Measurements from ENCODE around the gene CALN1. TPM values are rescaled to one million over a fixed set of nuclear protein-coding genes. Genes with fewer than 3 reads are reported as not detected.

Gene CALN1
- total and polyA plus RNA-seq, 11 donors = not detected

DNA sequence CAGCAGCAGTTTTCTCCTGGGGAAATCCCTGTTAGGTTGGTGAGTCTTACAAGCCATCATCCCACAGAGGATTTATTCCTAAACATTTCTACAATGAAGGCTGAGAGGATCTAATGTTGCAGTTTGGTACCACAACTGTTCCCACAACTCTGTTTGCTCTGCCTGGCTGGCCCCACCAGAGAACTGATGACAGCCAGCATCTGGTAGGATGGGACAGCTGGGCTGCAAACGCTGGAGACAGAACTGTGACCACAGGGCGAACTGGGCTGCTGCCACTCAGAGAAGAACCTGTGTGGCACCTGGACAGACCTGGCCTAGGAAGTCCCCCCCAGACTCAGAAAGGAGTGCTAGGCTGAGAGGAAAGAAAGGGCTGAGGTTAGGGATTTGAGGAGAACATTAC, 94.8 kb downstream of the CALN1 start:
- no peak for ATAC-seq

DNA sequence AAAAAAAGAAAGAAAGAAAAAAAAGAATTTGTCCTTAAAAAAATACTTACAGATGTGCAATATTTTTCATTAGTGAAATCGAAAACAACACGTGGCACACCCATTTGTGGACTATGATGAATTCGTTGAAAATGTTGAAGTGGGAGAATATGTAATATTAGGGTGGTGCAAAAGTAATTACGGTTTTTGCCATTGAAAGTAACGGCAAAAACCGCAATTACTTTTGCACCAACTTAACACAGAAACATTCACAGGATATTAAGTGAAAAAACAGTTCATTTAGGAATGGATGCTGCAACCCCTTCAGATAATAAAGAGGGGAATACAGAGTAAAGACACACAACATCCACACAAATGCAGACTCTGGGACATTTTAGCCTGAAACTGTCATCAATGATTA, 96.0 kb downstream of the CALN1 start:
- TF ChIP-seq, protein P1, sequence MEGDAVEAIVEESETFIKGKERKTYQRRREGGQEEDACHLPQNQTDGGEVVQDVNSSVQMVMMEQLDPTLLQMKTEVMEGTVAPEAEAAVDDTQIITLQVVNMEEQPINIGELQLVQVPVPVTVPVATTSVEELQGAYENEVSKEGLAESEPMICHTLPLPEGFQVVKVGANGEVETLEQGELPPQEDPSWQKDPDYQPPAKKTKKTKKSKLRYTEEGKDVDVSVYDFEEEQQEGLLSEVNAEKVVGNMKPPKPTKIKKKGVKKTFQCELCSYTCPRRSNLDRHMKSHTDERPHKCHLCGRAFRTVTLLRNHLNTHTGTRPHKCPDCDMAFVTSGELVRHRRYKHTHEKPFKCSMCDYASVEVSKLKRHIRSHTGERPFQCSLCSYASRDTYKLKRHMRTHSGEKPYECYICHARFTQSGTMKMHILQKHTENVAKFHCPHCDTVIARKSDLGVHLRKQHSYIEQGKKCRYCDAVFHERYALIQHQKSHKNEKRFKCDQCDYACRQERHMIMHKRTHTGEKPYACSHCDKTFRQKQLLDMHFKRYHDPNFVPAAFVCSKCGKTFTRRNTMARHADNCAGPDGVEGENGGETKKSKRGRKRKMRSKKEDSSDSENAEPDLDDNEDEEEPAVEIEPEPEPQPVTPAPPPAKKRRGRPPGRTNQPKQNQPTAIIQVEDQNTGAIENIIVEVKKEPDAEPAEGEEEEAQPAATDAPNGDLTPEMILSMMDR (IDR thresholded peaks at IDR 0.05) = no peak
- no peak for TF ChIP-seq POLR2A (IDR thresholded peaks at IDR 0.05)
- Histone ChIP-seq H3K9me3 (peaks cover 0 to 7% (median 0%) of the 10 kb centered on the region in 12 donors), H3K4me1 (no peaks in the 10 kb centered on the region), H3K27me3 (peaks cover 0 to 4% (median 0%) of the 10 kb centered on the region in 9 donors), H3K4me3 (no peak overlapping the region), H3K36me3 (no peaks in the 10 kb centered on the region), H3K27ac (no peak overlapping the region)
- DNase-seq (no peak), ATAC-seq (no peak)
- 82 to 88% (median 87%) methylated on average over 6 of the region's 6 CpGs for WGBS, 4 donors
- intact Hi-C loops (cut with DNase I) = no loop called here

More for the DNA sequence above, 94.8 kb downstream of the CALN1 start:
- 36 to 49% (median 39%) methylated on average over 2 of the region's 2 CpGs for WGBS, 4 donors
- no peak for TF ChIP-seq POLR2A (IDR thresholded peaks at IDR 0.05)
- TF ChIP-seq, protein P1 (IDR thresholded peaks at IDR 0.05) = no peak
- Histone ChIP-seq H3K9me3 (peaks cover 0 to 7% (median 0%) of the 10 kb centered on the region in 12 donors), H3K27ac (no peak overlapping the region), H3K4me3 (no peak overlapping the region), H3K27me3 (peaks cover 0 to 4% (median 0%) of the 10 kb centered on the region in 9 donors), H3K36me3 (no peaks in the 10 kb centered on the region), H3K4me1 (no peaks in the 10 kb centered on the region)
- DNase-seq = no peak
- intact Hi-C loops (cut with DNase I) = no loop called here

DNA sequence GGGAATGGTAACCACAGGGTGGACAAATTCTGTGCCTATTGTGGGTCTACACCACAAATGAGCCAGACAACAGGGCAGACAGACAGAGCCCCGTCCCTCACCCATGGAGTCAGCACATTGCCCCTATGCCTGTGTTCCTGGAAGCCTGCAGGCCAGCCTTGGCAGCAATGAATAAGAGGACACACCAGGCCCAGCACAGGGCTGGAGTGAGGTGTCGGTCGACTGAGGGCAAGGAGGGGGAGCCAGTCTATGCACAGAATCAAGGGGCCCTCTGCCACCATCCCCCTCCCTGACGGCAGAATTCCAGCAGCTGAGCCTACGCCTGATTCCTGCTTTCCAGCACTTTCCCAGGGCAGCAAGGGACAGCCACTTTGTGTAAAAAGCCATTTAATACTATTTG, 98.2 kb downstream of the CALN1 start:
- no peak for ATAC-seq
- DNase-seq = no peak
- no peak for TF ChIP-seq POLR2A (IDR thresholded peaks at IDR 0.05)
- TF ChIP-seq, protein P1 (IDR thresholded peaks at IDR 0.05) = no peak
- Histone ChIP-seq H3K4me1 (no peaks in the 10 kb centered on the region), H3K27ac (no peak overlapping the region), H3K4me3 (no peak overlapping the region), H3K9me3 (no peaks in the 10 kb centered on the region), H3K27me3 (peaks cover 0 to 4% (median 0%) of the 10 kb centered on the region in 9 donors), H3K36me3 (no peaks in the 10 kb centered on the region)
- 71 to 78% (median 76%) methylated on average over 5 of the region's 5 CpGs for WGBS, 4 donors
- intact Hi-C loops (cut with DNase I) = no loop called here

DNA sequence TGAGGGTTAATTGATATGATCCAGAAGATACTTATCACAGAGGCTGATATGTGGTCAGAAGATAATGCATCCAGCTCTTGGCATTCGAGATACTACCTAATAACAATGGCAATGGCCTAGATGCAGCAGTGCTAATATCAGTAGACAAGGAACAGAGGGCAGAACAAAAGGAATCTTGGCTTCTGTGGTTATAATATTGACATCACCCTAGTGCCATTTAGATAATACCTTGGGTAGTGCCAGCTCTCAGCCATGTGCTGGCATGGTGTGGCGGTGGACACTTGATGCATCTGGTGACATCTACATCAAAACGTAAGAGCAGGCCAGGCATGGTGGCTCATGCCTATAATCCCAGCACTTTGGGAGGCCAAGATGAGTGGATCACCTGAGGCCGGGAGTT, 101.8 kb downstream of the CALN1 start:
- WGBS, 4 donors = 73 to 90% (median 78%) methylated on average over 4 of the region's 4 CpGs

DNA sequence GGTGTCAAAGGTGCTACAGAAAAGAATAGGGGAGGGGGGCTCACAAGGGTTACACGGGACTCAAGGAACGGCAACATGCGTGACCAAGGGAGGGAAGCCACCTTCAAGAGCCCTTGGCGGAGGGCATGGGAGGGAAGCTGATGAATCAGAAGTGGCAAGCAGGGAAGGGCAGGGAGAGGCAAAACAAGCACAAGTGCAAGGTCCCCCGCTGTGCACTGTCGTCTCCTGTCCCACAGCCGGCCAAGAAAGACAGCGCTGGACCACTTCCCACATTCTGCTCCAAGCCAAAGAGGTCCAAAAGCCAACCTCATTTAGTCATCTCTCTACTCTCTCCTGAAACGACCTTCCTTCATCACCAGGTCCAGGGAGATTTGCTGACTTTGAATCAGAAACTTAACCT, 102.7 kb downstream of the CALN1 start:
- DNase-seq = no peak
- TF ChIP-seq POLR2A (IDR thresholded peaks at IDR 0.05) = no peak
- TF ChIP-seq, protein P1 (IDR thresholded peaks at IDR 0.05) = no peak

More for the DNA sequence above, 101.8 kb downstream of the CALN1 start:
- Histone ChIP-seq H3K27ac (no peak overlapping the region), H3K36me3 (no peaks in the 10 kb centered on the region), H3K4me3 (no peak overlapping the region), H3K9me3 (no peaks in the 10 kb centered on the region), H3K4me1 (no peaks in the 10 kb centered on the region), H3K27me3 (peaks cover 0 to 4% (median 0%) of the 10 kb centered on the region in 9 donors)
- ATAC-seq (no peak), DNase-seq (no peak)
- no peak for TF ChIP-seq POLR2A (IDR thresholded peaks at IDR 0.05)
- intact Hi-C loops (cut with DNase I) = no loop called here

More for the DNA sequence above, 102.7 kb downstream of the CALN1 start:
- H3K9me3 ChIP-seq = no peaks in the 10 kb centered on the region
- intact Hi-C loops (cut with DNase I) = no loop called here
- H3K36me3 ChIP-seq = no peaks in the 10 kb centered on the region
- H3K27me3 ChIP-seq = no peaks in the 10 kb centered on the region
- ATAC-seq = no peak
- H3K4me3 ChIP-seq = no peak overlapping the region
- 81 to 86% (median 83%) methylated on average over 9 of the region's 9 CpGs for WGBS, 4 donors
- no peaks in the 10 kb centered on the region for H3K4me1 ChIP-seq
- no peak overlapping the region for H3K27ac ChIP-seq

Measured in heart left ventricle (tissue), 16 donors.